ENCODE data around the gene TSPAN13.

Gene TSPAN13

GRCh38 chr7:16779051-16779450 lies 25.5 kb downstream of the TSPAN13 start:
- no peak for ATAC-seq
- DNase-seq (ENCODE audit: low spot score in 2 of 2) = no peak
- H3K9me3 Mint-ChIP-seq = no peaks in the 10 kb centered on the region
- H3K36me3 Mint-ChIP-seq = no peaks in the 10 kb centered on the region
- H3K27ac Mint-ChIP-seq = no peak overlapping the region
- H3K4me3 Mint-ChIP-seq = no peak overlapping the region
- H3K4me1 Mint-ChIP-seq = no peaks in the 10 kb centered on the region

GRCh38 chr7:16780596-16780995 lies 27.0 kb downstream of the TSPAN13 start:
- H3K4me1 Mint-ChIP-seq = no peaks in the 10 kb centered on the region
- no peak overlapping the region for H3K4me3 Mint-ChIP-seq
- DNase-seq (ENCODE audit: low spot score in 2 of 2) = no peak
- no peak overlapping the region for H3K27ac Mint-ChIP-seq
- H3K9me3 Mint-ChIP-seq = no peaks in the 10 kb centered on the region
- H3K36me3 Mint-ChIP-seq = no peaks in the 10 kb centered on the region
- ATAC-seq = no peak

- H3K4me3 Mint-ChIP-seq = no peak overlapping the region
- H3K4me1 Mint-ChIP-seq = no peaks in the 10 kb centered on the region
- DNase-seq (ENCODE audit: low spot score in 2 of 2) (no peak), ATAC-seq (no peak)
- H3K36me3 Mint-ChIP-seq = no peaks in the 10 kb centered on the region
- no peak overlapping the region for H3K27ac Mint-ChIP-seq
- no peaks in the 10 kb centered on the region for H3K9me3 Mint-ChIP-seq
These were observed 31.8 kb downstream of the TSPAN13 start for GRCh38 chr7:16785321-16785720.

- Mint-ChIP-seq H3K9me3 (no peaks in the 10 kb centered on the region), H3K27ac (no peak overlapping the region), H3K4me3 (no peak overlapping the region), H3K4me1 (no peaks in the 10 kb centered on the region), H3K36me3 (no peaks in the 10 kb centered on the region)
- ATAC-seq = no peak
- no peak for DNase-seq (ENCODE audit: low spot score in 2 of 2)
These were observed 32.3 kb downstream of the TSPAN13 start for GRCh38 chr7:16785846-16786245.

GRCh38 chr7:16786257-16786656 lies 32.7 kb downstream of the TSPAN13 start:
- Mint-ChIP-seq H3K4me1 (no peaks in the 10 kb centered on the region), H3K27ac (no peak overlapping the region), H3K36me3 (no peaks in the 10 kb centered on the region), H3K4me3 (no peak overlapping the region), H3K9me3 (no peaks in the 10 kb centered on the region)
- ATAC-seq (no peak), DNase-seq (ENCODE audit: low spot score in 2 of 2) (no peak)

- H3K27ac Mint-ChIP-seq = no peak overlapping the region
- no peaks in the 10 kb centered on the region for H3K4me1 Mint-ChIP-seq
- no peaks in the 10 kb centered on the region for H3K36me3 Mint-ChIP-seq
- no peak overlapping the region for H3K4me3 Mint-ChIP-seq
- H3K9me3 Mint-ChIP-seq = no peaks in the 10 kb centered on the region
- DNase-seq (ENCODE audit: low spot score in 2 of 2) = no peak
- no peak for ATAC-seq
These were observed 33.6 kb downstream of the TSPAN13 start for GRCh38 chr7:16787127-16787526.

GRCh38 chr7:16791071-16791470 lies 37.5 kb downstream of the TSPAN13 start:
- no peak overlapping the region for H3K4me3 Mint-ChIP-seq
- ATAC-seq (no peak), DNase-seq (ENCODE audit: low spot score in 2 of 2) (no peak)
- H3K4me1 Mint-ChIP-seq = no peaks in the 10 kb centered on the region
- no peaks in the 10 kb centered on the region for H3K36me3 Mint-ChIP-seq
- H3K27ac Mint-ChIP-seq = no peak overlapping the region
- no peaks in the 10 kb centered on the region for H3K9me3 Mint-ChIP-seq

- Mint-ChIP-seq H3K27ac (no peak overlapping the region), H3K9me3 (no peaks in the 10 kb centered on the region), H3K4me1 (no peaks in the 10 kb centered on the region), H3K36me3 (no peaks in the 10 kb centered on the region), H3K4me3 (no peak overlapping the region)
- ATAC-seq (peak; percentile 92), DNase-seq (ENCODE audit: low spot score in 2 of 2) (no peak)
These were observed 38.5 kb downstream of the TSPAN13 start for GRCh38 chr7:16791905-16792698.

- Mint-ChIP-seq H3K4me1 (no peaks in the 10 kb centered on the region), H3K27ac (no peak overlapping the region), H3K36me3 (no peaks in the 10 kb centered on the region), H3K4me3 (no peak overlapping the region), H3K9me3 (no peaks in the 10 kb centered on the region)
- no peak for DNase-seq (ENCODE audit: low spot score in 2 of 2)
- ATAC-seq = no peak
These were observed 41.4 kb downstream of the TSPAN13 start for GRCh38 chr7:16794986-16795385.

GRCh38 chr7:16795624-16796023 lies 42.1 kb downstream of the TSPAN13 start:
- H3K36me3 Mint-ChIP-seq = no peaks in the 10 kb centered on the region
- no peak for DNase-seq (ENCODE audit: low spot score in 2 of 2)
- ATAC-seq = no peak
- no peaks in the 10 kb centered on the region for H3K4me1 Mint-ChIP-seq
- no peak overlapping the region for H3K27ac Mint-ChIP-seq
- no peak overlapping the region for H3K4me3 Mint-ChIP-seq
- no peaks in the 10 kb centered on the region for H3K9me3 Mint-ChIP-seq

GRCh38 chr7:16801111-16801542 lies 47.6 kb downstream of the TSPAN13 start:
- H3K4me1 Mint-ChIP-seq = no peaks in the 10 kb centered on the region
- ATAC-seq (peak; percentile 86), DNase-seq (ENCODE audit: low spot score in 2 of 2) (no peak)
- H3K36me3 Mint-ChIP-seq = no peaks in the 10 kb centered on the region
- no peak overlapping the region for H3K27ac Mint-ChIP-seq
- no peaks in the 10 kb centered on the region for H3K9me3 Mint-ChIP-seq
- H3K4me3 Mint-ChIP-seq = no peak overlapping the region

- DNase-seq (ENCODE audit: low spot score in 2 of 2) (no peak), ATAC-seq (no peak)
- H3K4me3 Mint-ChIP-seq = no peak overlapping the region
- H3K4me1 Mint-ChIP-seq = no peaks in the 10 kb centered on the region
- H3K36me3 Mint-ChIP-seq = no peaks in the 10 kb centered on the region
- H3K9me3 Mint-ChIP-seq = no peaks in the 10 kb centered on the region
- no peak overlapping the region for H3K27ac Mint-ChIP-seq
These were observed 48.0 kb downstream of the TSPAN13 start for GRCh38 chr7:16801579-16801978.

- Mint-ChIP-seq H3K4me3 (no peak overlapping the region), H3K9me3 (no peaks in the 10 kb centered on the region), H3K4me1 (no peaks in the 10 kb centered on the region), H3K36me3 (no peaks in the 10 kb centered on the region), H3K27ac (no peak overlapping the region)
- DNase-seq (ENCODE audit: low spot score in 2 of 2) (no peak), ATAC-seq (no peak)
These were observed 49.6 kb downstream of the TSPAN13 start for GRCh38 chr7:16803125-16803524.

- H3K4me1 Mint-ChIP-seq = no peaks in the 10 kb centered on the region
- ATAC-seq (no peak), DNase-seq (ENCODE audit: low spot score in 2 of 2) (no peak)
- H3K4me3 Mint-ChIP-seq = no peak overlapping the region
- no peak overlapping the region for H3K27ac Mint-ChIP-seq
- H3K36me3 Mint-ChIP-seq = no peaks in the 10 kb centered on the region
- H3K9me3 Mint-ChIP-seq = no peaks in the 10 kb centered on the region
These were observed 50.5 kb downstream of the TSPAN13 start for GRCh38 chr7:16803881-16804673.

GRCh38 chr7:16804674-16805439 lies 51.3 kb downstream of the TSPAN13 start, which contains the start of gene AGR2:
TSS of gene AGR2 (minus strand) at chr7:16804999. CDS start at chr7:16801796, 3,203 bp downstream.
- ATAC-seq = no peak
- Mint-ChIP-seq H3K4me3 (no peak within 1 kb of the TSS), H3K4me1 (no peaks in the 10 kb centered on the region), H3K36me3 (no peaks in the 10 kb centered on the region), H3K9me3 (no peaks in the 10 kb centered on the region), H3K27ac (no peak within 1 kb of the TSS)
- DNase-seq (ENCODE audit: low spot score in 2 of 2) = no peak
